Peyer's patch (tissue), 4 donors: ENCODE results near the gene FAM180B.

Source experiments
- POLR2A ChIP-seq, 2 donors: fragments of 450-650 bp; IDR thresholded peaks; one replicate each; pipeline ENCODE4 v1.5.1; 2017; ENCODE audit warnings: antibody characterized with exemption in 2 of 2, mild to moderate bottlenecking in 2 of 2, moderate library complexity in 2 of 2
- TF ChIP-seq, protein P1 (sequence below), 6 experiments: fragments of 450-650 bp in 4 of 6; fragments of 200-600 bp in 2 of 6; sonication (generic) in 1 of 6; IDR thresholded peaks; one replicate each; pipeline ENCODE4 v1.5.1; 2017 to 2019; ENCODE audit warnings: antibody characterized with exemption in 6 of 6, mild to moderate bottlenecking in 3 of 6, moderate library complexity in 1 of 6

DNA sequence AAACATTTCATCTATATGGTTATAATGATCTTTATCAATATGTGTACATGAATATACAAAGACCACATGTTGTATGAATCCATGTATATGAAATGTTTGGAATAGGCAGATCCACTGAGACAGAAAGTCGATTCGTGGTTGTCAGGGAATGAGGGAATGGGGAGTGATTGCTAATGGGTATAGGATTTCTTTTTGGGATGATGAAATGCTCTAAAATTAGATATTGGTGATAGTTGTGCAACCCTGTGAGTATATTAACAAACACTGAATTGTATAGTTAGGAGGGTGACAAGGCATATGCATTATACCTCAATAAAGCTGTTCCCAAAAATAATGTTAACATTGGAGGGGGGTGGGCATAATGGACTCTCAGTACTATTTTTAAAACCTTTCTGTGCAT, 26.1 kb upstream of the FAM180B start:
- TF ChIP-seq, protein P1, sequence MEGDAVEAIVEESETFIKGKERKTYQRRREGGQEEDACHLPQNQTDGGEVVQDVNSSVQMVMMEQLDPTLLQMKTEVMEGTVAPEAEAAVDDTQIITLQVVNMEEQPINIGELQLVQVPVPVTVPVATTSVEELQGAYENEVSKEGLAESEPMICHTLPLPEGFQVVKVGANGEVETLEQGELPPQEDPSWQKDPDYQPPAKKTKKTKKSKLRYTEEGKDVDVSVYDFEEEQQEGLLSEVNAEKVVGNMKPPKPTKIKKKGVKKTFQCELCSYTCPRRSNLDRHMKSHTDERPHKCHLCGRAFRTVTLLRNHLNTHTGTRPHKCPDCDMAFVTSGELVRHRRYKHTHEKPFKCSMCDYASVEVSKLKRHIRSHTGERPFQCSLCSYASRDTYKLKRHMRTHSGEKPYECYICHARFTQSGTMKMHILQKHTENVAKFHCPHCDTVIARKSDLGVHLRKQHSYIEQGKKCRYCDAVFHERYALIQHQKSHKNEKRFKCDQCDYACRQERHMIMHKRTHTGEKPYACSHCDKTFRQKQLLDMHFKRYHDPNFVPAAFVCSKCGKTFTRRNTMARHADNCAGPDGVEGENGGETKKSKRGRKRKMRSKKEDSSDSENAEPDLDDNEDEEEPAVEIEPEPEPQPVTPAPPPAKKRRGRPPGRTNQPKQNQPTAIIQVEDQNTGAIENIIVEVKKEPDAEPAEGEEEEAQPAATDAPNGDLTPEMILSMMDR (IDR thresholded peaks at IDR 0.05) = no peak
- TF ChIP-seq POLR2A (IDR thresholded peaks at IDR 0.05) = no peak
